H9 (cell line): Measurements from ENCODE around the gene CMPK2. TPM values are rescaled to one million over a fixed set of nuclear protein-coding genes. Genes with fewer than 3 reads are reported as not detected.

ENCODE experiments used
- DNase-seq: peaks from one replicate; pipeline ENCODE4 v3.0.0-alpha.2; 2017
- H2AFZ ChIP-seq: one replicate; pipeline ENCODE4 v1.6.1; 2013; ENCODE audit warnings: mild to moderate bottlenecking, low read length, control low read depth, moderate library complexity
- H2AK5ac ChIP-seq: 2 replicates; pipeline ENCODE4 v1.6.1; 2013; ENCODE audit warnings: low read length, control low read depth, mixed read lengths; ENCODE audit not compliant: insufficient read length
- H2BK120ac ChIP-seq: one replicate; pipeline ENCODE4 v1.6.1; 2013; ENCODE audit warnings: low read depth, mild to moderate bottlenecking, low read length, control low read depth, inconsistent platforms; ENCODE audit not compliant: poor library complexity, severe bottlenecking
- H2BK12ac ChIP-seq: 2 replicates; pipeline ENCODE4 v1.6.1; 2013; ENCODE audit warnings: low read length, control low read depth, mixed read lengths, low read depth; ENCODE audit not compliant: insufficient read length
- H2BK15ac ChIP-seq: 2 replicates; pipeline ENCODE4 v1.6.1; 2013; ENCODE audit warnings: low read depth, low read length, control low read depth
- H2BK20ac ChIP-seq: one replicate; pipeline ENCODE4 v1.6.1; 2013; ENCODE audit warnings: low read depth, mild to moderate bottlenecking, low read length, control low read depth, inconsistent platforms; ENCODE audit not compliant: poor library complexity, severe bottlenecking
- H2BK5ac ChIP-seq: 2 replicates; pipeline ENCODE4 v1.6.1; 2013; ENCODE audit warnings: low read length, control low read depth, mixed read lengths; ENCODE audit not compliant: insufficient read length
- H3K14ac ChIP-seq: 2 replicates; pipeline ENCODE4 v1.6.1; 2013; ENCODE audit warnings: low read length, control low read depth; ENCODE audit not compliant: insufficient read depth
- H3K18ac ChIP-seq: 2 replicates; pipeline ENCODE4 v1.6.1; 2013; ENCODE audit warnings: low read depth, mild to moderate bottlenecking, mixed read lengths, low read length, control low read depth; ENCODE audit not compliant: insufficient read length
- H3K23ac ChIP-seq: 2 replicates; pipeline ENCODE4 v1.6.1; 2013; ENCODE audit warnings: low read length, control low read depth, mixed read lengths, low read depth; ENCODE audit not compliant: insufficient read length
- H3K23me2 ChIP-seq: 2 replicates; pipeline ENCODE4 v1.6.1; 2013; ENCODE audit warnings: low read depth, mild to moderate bottlenecking, mixed read lengths, low read length, control low read depth; ENCODE audit not compliant: insufficient read length, poor library complexity, severe bottlenecking
- H3K27ac ChIP-seq: 2 replicates; pipeline ENCODE4 v1.5.1; 2013; ENCODE audit warnings: low read length, control low read depth, mixed read lengths, low read depth; ENCODE audit not compliant: insufficient read length
- H3K27me3 ChIP-seq: 2 replicates; pipeline ENCODE4 v1.6.1; 2013; ENCODE audit warnings: low read length, control low read depth, inconsistent platforms; ENCODE audit not compliant: insufficient read depth
- H3K4ac ChIP-seq: 2 replicates; pipeline ENCODE4 v1.6.1; 2013; ENCODE audit warnings: low read depth, mild to moderate bottlenecking, control low read depth, inconsistent platforms, low read length, moderate library complexity
- H3K4me1 ChIP-seq: 2 replicates; pipeline ENCODE4 v1.6.1; 2013; ENCODE audit warnings: low read length, control low read depth, inconsistent platforms; ENCODE audit not compliant: insufficient read depth
- H3K4me2 ChIP-seq: 2 replicates; pipeline ENCODE4 v1.6.1; 2013; ENCODE audit warnings: low read length, control low read depth, mixed read lengths; ENCODE audit not compliant: insufficient read length, insufficient read depth
- H3K56ac ChIP-seq: 2 replicates; pipeline ENCODE4 v1.6.1; 2013; ENCODE audit warnings: low read depth, mild to moderate bottlenecking, mixed read lengths, low read length, control low read depth; ENCODE audit not compliant: insufficient read length
- H3K79me1 ChIP-seq: 2 replicates; pipeline ENCODE4 v1.6.1; 2013; ENCODE audit warnings: low read depth, mild to moderate bottlenecking, moderate library complexity, low read length, control low read depth, inconsistent platforms; ENCODE audit not compliant: insufficient read depth, poor library complexity, severe bottlenecking
- H3K79me2 ChIP-seq: 2 replicates; pipeline ENCODE4 v1.6.1; 2013; ENCODE audit warnings: low read length, control low read depth, inconsistent platforms; ENCODE audit not compliant: insufficient read depth
- H3K9ac ChIP-seq: 2 replicates; pipeline ENCODE4 v1.6.1; 2013; ENCODE audit warnings: low read length, control low read depth, mixed read lengths; ENCODE audit not compliant: insufficient read length; ENCODE audit errors: extremely low read depth
- H3K9me3 ChIP-seq: one replicate; pipeline ENCODE4 v1.6.1; 2013; ENCODE audit warnings: low read depth, low read length, inconsistent platforms; ENCODE audit not compliant: control insufficient read depth
- H3T11ph ChIP-seq: one replicate; pipeline ENCODE4 v1.6.1; 2013; ENCODE audit warnings: mild to moderate bottlenecking, low read length, control low read depth, inconsistent platforms
- H4K20me1 ChIP-seq: one replicate; pipeline ENCODE4 v1.6.1; 2013; ENCODE audit not compliant: control insufficient read depth, insufficient read length, insufficient read depth
- H4K5ac ChIP-seq: 2 replicates; pipeline ENCODE4 v1.6.1; 2013; ENCODE audit warnings: low read depth, mild to moderate bottlenecking, mixed read lengths, low read length, control low read depth; ENCODE audit not compliant: insufficient read length
- H4K8ac ChIP-seq: replicated peaks from 2 replicates; pipeline ENCODE4 v1.6.1; 2013; ENCODE audit warnings: low read length, control low read depth, mixed read lengths, low read depth; ENCODE audit not compliant: insufficient read length
- H4K91ac ChIP-seq: 2 replicates; pipeline ENCODE4 v1.6.1; 2013; ENCODE audit warnings: low read depth, mild to moderate bottlenecking, moderate library complexity, mixed read lengths, low read length, control low read depth; ENCODE audit not compliant: insufficient read length
- H3K27ac Mint-ChIP-seq, 3 experiments: 2 replicates in 2 of 3; 3 replicates in 1 of 3; pipeline ENCODE4 v1.8.0; 2020 to 2021; ENCODE audit warnings: mixed read lengths in 3 of 3, mild to moderate bottlenecking in 1 of 3, moderate library complexity in 1 of 3
- H3K27me3 Mint-ChIP-seq: 2 replicates; pipeline ENCODE4 v1.8.0; 2021; ENCODE audit warnings: low read depth, mild to moderate bottlenecking, moderate library complexity, mixed read lengths
- H3K36me3 Mint-ChIP-seq, 3 experiments: 2 replicates in 2 of 3; 3 replicates in 1 of 3; pipeline ENCODE4 v1.8.0; 2020 to 2021; ENCODE audit warnings: low read depth in 3 of 3, mixed read lengths in 3 of 3; ENCODE audit not compliant: insufficient read depth in 1 of 3
- H3K4me1 Mint-ChIP-seq, 2 experiments: 2 replicates each; pipeline ENCODE4 v1.8.0; 2020; ENCODE audit warnings: mixed read lengths in 2 of 2
- H3K4me3 Mint-ChIP-seq, 2 experiments: 2 replicates in 1 of 2; 3 replicates in 1 of 2; pipeline ENCODE4 v1.8.0; 2020 to 2021; ENCODE audit warnings: mild to moderate bottlenecking in 2 of 2, mixed read lengths in 2 of 2, moderate library complexity in 1 of 2
- H3K9me3 Mint-ChIP-seq, 2 experiments: 2 replicates in 1 of 2; 3 replicates in 1 of 2; pipeline ENCODE4 v1.8.0; 2020; ENCODE audit warnings: mild to moderate bottlenecking in 2 of 2, mixed read lengths in 2 of 2, moderate library complexity in 1 of 2
- WGBS: extraction: QIAGEN DNeasy Blood & Tissue Kit; methylation state at CpG from one replicate; pipeline ENCODE4 v1.1.7; 2013; ENCODE audit warnings: missing lambda C conversion rate, low lambda C conversion rate, mixed read lengths; ENCODE audit not compliant: insufficient read length; ENCODE audit errors: extremely low coverage; 5-methylcytosine and 5-hydroxymethylcytosine counted together
- total RNA-seq: library from RNA; stranded (reverse); gene quantifications from 2 replicates; pipeline ENCODE4 v1.2.1, GENCODE V29; 2021
- TF ChIP-seq, protein P1 (sequence below): fragments of 200-600 bp; sonication (generic); conservative IDR thresholded peaks from 3 replicates; pipeline ENCODE4 v1.8.0; 2021; ENCODE audit warnings: antibody characterized with exemption, mild to moderate bottlenecking

CMPK2 gene
- total RNA-seq, 1 experiment from 2014 or later = 0.90 TPM

DNA sequence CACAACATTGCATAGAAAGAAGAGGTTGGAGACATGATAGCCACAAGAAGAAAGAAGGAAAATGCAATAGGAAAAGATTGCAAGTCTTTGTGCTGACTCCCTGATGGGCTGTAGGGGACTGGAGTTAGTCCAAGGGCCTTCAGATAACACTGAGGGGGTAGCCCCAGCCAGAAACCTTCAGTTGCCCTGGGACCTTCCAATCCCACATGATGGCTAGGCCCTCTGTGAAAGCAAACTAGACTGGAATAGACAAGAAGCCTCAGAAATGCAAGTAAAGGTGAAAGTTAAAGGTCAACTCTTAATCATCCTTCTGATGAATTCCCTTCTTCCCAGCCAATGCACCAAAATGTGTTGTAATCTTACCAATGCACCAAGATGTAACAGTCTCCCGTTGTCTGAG, 19.2 kb downstream of the CMPK2 start:
- TF ChIP-seq, protein P1, sequence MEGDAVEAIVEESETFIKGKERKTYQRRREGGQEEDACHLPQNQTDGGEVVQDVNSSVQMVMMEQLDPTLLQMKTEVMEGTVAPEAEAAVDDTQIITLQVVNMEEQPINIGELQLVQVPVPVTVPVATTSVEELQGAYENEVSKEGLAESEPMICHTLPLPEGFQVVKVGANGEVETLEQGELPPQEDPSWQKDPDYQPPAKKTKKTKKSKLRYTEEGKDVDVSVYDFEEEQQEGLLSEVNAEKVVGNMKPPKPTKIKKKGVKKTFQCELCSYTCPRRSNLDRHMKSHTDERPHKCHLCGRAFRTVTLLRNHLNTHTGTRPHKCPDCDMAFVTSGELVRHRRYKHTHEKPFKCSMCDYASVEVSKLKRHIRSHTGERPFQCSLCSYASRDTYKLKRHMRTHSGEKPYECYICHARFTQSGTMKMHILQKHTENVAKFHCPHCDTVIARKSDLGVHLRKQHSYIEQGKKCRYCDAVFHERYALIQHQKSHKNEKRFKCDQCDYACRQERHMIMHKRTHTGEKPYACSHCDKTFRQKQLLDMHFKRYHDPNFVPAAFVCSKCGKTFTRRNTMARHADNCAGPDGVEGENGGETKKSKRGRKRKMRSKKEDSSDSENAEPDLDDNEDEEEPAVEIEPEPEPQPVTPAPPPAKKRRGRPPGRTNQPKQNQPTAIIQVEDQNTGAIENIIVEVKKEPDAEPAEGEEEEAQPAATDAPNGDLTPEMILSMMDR = no peak
- Mint-ChIP-seq H3K36me3 (peaks cover 18 to 41% (median 40%) of the 10 kb centered on the region in 3 experiments), H3K4me3 (no peak overlapping the region), H3K27me3 (peaks cover 4% of the 10 kb centered on the region), H3K4me1 (no peaks in the 10 kb centered on the region), H3K9me3 (peaks cover 61 to 79% of the 10 kb centered on the region in 2 experiments), H3K27ac (no peak overlapping the region)
- Histone ChIP-seq H2BK15ac (no peak overlapping the region), H2BK20ac (no peak overlapping the region), H2AFZ (no peak overlapping the region), H4K20me1 (no peaks in the 10 kb centered on the region), H3K56ac (no peak overlapping the region), H4K8ac (no peak overlapping the region), H3K23ac (no peak overlapping the region), H2AK5ac (no peak overlapping the region), H3K4ac (no peak overlapping the region), H2BK5ac (no peak overlapping the region), H3K79me2 (no peaks in the 10 kb centered on the region), H3K4me2 (no peak overlapping the region), H4K91ac (no peak overlapping the region), H3K14ac (no peak overlapping the region), H3K23me2 (no peaks in the 10 kb centered on the region), H2BK12ac (no peak overlapping the region), H3K18ac (no peak overlapping the region), H3K9ac (no peak overlapping the region), H3K79me1 (no peaks in the 10 kb centered on the region), H3K27ac (no peak overlapping the region), H2BK120ac (no peak overlapping the region), H3K27me3 (no peaks in the 10 kb centered on the region), H3K4me1 (no peaks in the 10 kb centered on the region), H4K5ac (no peak overlapping the region), H3K9me3 (peaks cover 51% of the 10 kb centered on the region), H3T11ph (no peak overlapping the region)
- no CpG with 5 or more reads among the region's 1 CpG for WGBS
- no peak for DNase-seq
